ENCODE results near the gene EFR3B. TPM values are rescaled to one million over a fixed set of nuclear protein-coding genes. Genes with fewer than 3 reads are reported as not detected.
"Not testable (repeated sequence)": the region's sequence is repeated elsewhere in the genome, so short reads cannot be mapped to it uniquely, and the experiment has no call there.

EFR3B gene
- polyA plus RNA-seq, 3 donors from 2014 or later, result 0.08 TPM; not detected in 2

DNA sequence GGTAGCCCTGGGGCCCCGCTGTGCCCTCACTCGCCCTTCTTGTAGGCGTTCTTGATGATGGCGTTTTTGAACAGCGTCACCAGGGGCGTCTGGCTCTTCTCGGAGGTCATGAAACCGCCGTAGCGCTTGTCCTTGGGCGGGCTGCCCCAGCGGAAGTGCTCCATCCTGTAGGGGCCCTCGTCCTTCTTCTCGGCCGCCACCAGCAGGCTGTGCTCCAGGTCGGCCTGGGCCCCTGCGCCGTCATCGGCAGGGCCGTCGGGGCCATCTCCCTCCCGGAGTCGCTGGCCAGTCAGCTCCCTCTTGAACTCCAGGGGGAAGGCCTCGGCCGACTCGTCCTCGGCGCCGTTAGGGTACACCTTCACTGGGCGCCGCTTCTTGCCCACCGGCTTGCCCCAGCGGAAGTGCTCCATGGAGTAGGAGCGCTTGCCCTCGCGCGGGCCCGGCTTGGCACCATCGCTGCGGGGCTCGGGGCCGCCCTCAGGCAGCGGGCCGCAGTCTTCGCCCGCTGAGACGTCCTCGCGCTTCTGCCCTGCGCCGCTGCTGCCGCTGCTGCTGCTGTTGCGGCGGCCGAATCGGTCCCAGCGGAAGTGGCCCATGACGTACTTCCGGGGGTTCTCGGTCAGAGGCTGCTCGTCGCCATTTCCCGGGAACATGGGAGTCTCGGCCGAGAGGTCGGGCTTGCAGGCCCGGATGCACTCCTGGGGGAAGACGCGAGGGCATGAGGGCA lies 119.3 kb downstream of the EFR3B start:
- Mint-ChIP-seq H3K4me1 (peaks cover 22% of the 10 kb centered on the region in 2 donors), H3K9me3 (peaks cover 0 to 2% (median 0%) of the 10 kb centered on the region in 6 donors), H3K4me3 (peak overlapping the region; percentile 69 to 78 (median 77)), H3K36me3 (no peaks in the 10 kb centered on the region), H3K27ac (peak overlapping the region; percentile 81 to 96 (median 89)), H3K27me3 (ENCODE audit: low read depth in 3 of 3) (peaks cover 2 to 18% (median 5%) of the 10 kb centered on the region in 3 donors)
- DNase-seq, result peak; percentile 79 to 85 (median 84)

GRCh38 chr2:25162061-25162460 lies 120.2 kb downstream of the EFR3B start:
- Mint-ChIP-seq H3K27me3 (ENCODE audit: low read depth in 3 of 3) (peaks cover 5 to 25% (median 8%) of the 10 kb centered on the region in 3 donors), H3K27ac (peak overlapping the region; percentile 81 to 92 (median 84)), H3K4me3 (peak overlapping the region; percentile 54 to 73 (median 67)), H3K4me1 (peaks cover 22 to 23% of the 10 kb centered on the region in 2 donors)
- not testable (repeated sequence) for H3K36me3 Mint-ChIP-seq, H3K9me3 Mint-ChIP-seq, DNase-seq

DNA sequence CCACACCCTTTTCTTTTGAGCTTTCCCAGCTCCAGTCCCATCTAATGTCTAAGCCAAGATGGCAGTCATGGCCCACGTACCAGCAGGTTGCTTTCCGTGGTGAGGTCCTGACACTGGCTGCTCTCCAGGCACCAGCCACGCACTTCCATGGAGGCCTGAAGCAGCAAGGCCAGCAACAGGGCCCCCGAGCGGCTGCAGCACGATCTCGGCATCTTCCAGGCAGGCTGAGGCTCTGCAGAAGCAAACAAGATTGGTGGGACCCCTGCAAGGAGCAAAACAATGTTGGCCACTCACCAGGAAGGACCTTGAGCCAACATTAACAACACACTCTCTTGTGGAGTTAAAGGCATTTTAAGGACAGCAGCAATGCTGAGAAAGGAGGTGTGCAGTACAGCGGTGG lies 122.7 kb downstream of the EFR3B start:
- Mint-ChIP-seq H3K4me3 (peak overlapping the region in 1 of 5 donors; percentile 46), H3K36me3 (no peaks in the 10 kb centered on the region), H3K9me3 (peaks cover 0 to 2% (median 0%) of the 10 kb centered on the region in 6 donors), H3K4me1 (peaks cover 27 to 28% of the 10 kb centered on the region in 2 donors), H3K27ac (peak overlapping the region in 1 of 6 donors; percentile 48), H3K27me3 (ENCODE audit: low read depth in 3 of 3) (peaks cover 5 to 38% (median 21%) of the 10 kb centered on the region in 3 donors)
- no peak for DNase-seq

DNA sequence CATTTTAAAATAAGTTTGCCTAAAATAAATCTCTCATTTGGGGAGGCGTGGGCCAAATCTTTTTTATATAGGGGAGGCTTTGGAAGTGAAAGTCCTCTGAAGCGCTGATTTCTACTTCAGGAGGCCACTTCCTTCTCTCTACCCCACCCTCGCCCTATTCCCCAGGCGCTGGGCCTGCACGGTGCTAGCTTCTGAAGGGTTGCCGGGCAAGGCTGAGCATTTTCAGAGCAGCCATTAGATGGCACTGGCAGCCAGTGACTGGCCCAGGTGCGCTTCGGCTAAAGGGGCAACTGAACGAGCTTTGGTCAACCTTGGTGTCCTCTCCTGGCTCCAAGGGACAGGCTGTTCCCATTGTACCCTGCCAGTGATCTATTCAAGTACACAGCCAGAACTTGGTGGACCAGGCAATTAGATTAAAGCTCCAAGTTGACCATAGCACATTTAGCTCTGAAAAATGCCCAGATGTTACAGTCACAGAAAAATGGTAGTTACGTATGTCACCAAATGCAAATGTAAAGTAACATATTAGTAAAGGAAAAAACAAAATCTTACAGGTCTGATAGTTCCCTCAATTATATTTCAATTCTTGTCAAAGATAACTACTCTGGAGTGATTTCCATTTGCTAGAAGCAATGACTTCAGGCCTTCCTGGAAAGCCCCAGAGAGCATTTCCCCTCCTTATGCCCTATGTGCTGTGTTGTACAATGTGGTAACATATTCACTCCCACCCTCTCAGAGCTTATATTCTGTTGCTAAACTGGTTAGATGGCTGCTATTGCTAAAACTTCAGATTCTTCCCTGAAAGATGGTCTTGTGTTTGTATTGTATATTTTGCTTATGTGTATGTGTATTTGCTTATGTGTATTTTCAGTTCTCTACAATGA lies 124.4 kb downstream of the EFR3B start:
- H3K27ac Mint-ChIP-seq, result peak overlapping the region in 1 of 6 donors; percentile 43
- H3K27me3 Mint-ChIP-seq (ENCODE audit: low read depth in 3 of 3), result peaks cover 12 to 43% (median 29%) of the 10 kb centered on the region in 3 donors
- peaks cover 0 to 2% (median 0%) of the 10 kb centered on the region in 6 donors for H3K9me3 Mint-ChIP-seq
- DNase-seq, result no peak
- H3K36me3 Mint-ChIP-seq, result no peaks in the 10 kb centered on the region
- peak overlapping the region in 2 of 5 donors; percentile 14 to 28 for H3K4me3 Mint-ChIP-seq
- H3K4me1 Mint-ChIP-seq, result peaks cover 13 to 17% of the 10 kb centered on the region in 2 donors

DNA sequence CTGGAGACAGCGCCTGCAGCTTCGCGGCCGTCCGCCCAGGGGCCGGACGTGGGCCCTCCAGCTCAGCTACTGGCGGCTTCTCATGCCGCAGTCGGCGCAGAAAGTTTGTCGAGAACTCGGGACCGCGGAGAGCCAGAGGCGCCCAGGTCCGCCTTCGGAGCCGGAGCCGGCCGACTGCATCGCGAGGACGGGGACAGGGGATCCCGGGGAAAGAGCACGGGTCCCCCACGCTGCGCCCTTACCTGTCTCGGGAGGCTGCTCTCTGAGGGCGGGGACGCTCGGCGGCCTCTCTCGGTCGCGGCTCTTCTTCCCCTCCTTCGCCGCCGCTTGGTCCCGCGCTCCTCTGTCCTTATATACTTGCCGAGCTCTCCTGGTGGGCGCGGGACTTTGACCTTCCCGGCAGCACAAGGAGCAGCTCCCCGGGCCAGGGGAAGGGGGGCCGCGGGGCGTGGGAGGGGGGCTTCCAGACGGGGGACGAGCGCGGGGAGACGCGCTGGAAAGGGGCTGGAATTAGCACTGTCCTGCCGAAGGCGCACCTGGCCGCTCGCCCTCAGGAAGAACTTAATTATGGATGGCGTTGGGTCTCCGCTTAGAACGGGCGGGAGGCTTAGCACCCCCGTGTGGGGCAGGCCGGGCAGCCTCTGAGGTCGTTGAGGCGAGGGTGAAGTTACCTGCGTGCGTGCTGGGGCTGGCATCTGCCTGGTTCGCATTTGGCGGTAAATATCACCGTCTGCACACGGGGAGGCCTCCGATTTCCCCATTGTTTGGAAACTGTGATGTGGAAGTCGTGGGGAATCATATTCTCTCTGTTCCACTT lies 126.6 kb downstream of the EFR3B start, which contains the start of gene POMC:
POMC (minus strand) TSS at position 325 of the 817 bp plus-strand sequence. CDS start 3,808 bp downstream, outside the sequence.
- Mint-ChIP-seq H3K4me3 (peak within 1 kb of the TSS; percentile 28 to 77 (median 68)), H3K36me3 (no peaks in the 10 kb centered on the region), H3K9me3 (peaks cover 0 to 2% (median 0%) of the 10 kb centered on the region in 6 donors), H3K4me1 (peaks cover 7 to 12% of the 10 kb centered on the region in 2 donors), H3K27me3 (ENCODE audit: low read depth in 3 of 3) (peaks cover 14 to 50% (median 27%) of the 10 kb centered on the region in 3 donors), H3K27ac (no peak within 1 kb of the TSS)
- peak; percentile 38 to 45 (median 42) for DNase-seq

- H3K27me3 Mint-ChIP-seq (ENCODE audit: low read depth in 3 of 3), result peaks cover 15 to 52% (median 27%) of the 10 kb centered on the region in 3 donors
- H3K27ac Mint-ChIP-seq, result no peak overlapping the region
- no peak for DNase-seq
- H3K4me3 Mint-ChIP-seq, result peak overlapping the region; percentile 28 to 77 (median 68)
- peaks cover 0 to 2% (median 0%) of the 10 kb centered on the region in 6 donors for H3K9me3 Mint-ChIP-seq
- peaks cover 7 to 12% of the 10 kb centered on the region in 2 donors for H3K4me1 Mint-ChIP-seq
- H3K36me3 Mint-ChIP-seq, result no peaks in the 10 kb centered on the region
These were observed 127.2 kb downstream of the EFR3B start for GRCh38 chr2:25169073-25169470.

DNA sequence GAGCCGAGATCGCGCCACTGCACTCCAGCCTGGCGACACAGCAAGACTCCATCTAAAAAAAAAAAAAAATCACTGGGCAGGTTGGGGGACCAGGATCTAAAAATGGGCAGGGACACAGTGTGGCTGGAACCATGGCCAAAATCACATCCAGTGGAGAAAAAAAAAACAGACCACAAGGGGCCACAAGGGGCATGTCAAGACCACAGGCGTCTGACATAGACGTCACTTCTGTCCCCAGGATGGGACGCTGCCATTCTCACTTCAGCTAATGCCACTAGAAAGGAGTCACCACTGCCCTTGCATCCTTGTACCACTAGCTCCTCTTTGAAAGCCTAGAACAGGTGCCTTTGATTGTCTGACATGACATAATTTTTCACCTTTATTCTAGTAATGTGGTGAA lies 129.0 kb downstream of the EFR3B start:
- H3K27me3 Mint-ChIP-seq (ENCODE audit: low read depth in 3 of 3), result peaks cover 15 to 48% (median 27%) of the 10 kb centered on the region in 3 donors
- H3K9me3 Mint-ChIP-seq, result peaks cover 0 to 1% (median 0%) of the 10 kb centered on the region in 6 donors
- peaks cover 7 to 12% of the 10 kb centered on the region in 2 donors for H3K4me1 Mint-ChIP-seq

GRCh38 chr2:25173719-25174118 lies 131.8 kb downstream of the EFR3B start:
- no peak overlapping the region for H3K4me3 Mint-ChIP-seq
- peaks cover 3 to 5% of the 10 kb centered on the region in 2 donors for H3K4me1 Mint-ChIP-seq
- no peaks in the 10 kb centered on the region for H3K36me3 Mint-ChIP-seq
- H3K27ac Mint-ChIP-seq, result no peak overlapping the region
- H3K9me3 Mint-ChIP-seq, result peaks cover 0 to 1% (median 0%) of the 10 kb centered on the region in 6 donors
- peaks cover 16 to 42% (median 17%) of the 10 kb centered on the region in 3 donors for H3K27me3 Mint-ChIP-seq (ENCODE audit: low read depth in 3 of 3)
- no peak for DNase-seq

More for the DNA sequence above, 129.0 kb downstream of the EFR3B start:
- no peak overlapping the region for H3K27ac Mint-ChIP-seq
- H3K4me3 Mint-ChIP-seq, result no peak overlapping the region
- no peak for DNase-seq
- H3K36me3 Mint-ChIP-seq, result no peaks in the 10 kb centered on the region

DNA sequence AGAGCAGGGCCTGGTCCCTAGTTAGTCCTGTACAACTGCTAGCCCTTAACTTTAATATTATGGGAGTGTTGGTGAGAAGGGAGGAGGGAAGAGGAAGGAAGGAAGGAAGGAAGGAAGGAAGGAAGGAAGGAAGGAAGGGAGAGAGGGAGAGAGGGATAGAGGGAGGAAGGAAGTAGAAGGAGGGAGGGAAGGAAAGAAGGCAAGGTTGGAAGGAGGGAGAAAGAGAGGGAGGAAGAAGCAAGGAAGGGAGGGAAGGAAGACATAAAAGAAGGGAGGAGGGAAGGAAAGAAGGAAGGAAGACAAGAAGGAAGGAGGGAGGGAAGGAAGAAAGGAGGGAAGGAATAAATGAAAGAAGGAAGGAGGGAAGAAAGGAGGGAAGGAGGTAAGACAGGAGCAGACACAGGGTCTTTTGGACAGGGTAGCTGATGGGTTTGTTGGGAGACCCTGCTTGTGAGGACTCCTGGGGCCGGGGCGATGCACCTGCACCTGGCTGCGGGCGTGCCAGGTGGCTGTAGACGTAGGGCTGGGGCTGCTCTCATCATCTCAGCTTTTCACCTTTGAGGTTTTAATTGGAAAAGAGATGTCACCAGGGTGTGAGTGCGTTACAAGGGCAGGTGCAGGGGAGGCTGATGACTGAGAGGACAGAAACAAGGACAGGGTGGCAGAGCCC lies 132.5 kb downstream of the EFR3B start:
- H3K27ac Mint-ChIP-seq, result no peak overlapping the region

DNA sequence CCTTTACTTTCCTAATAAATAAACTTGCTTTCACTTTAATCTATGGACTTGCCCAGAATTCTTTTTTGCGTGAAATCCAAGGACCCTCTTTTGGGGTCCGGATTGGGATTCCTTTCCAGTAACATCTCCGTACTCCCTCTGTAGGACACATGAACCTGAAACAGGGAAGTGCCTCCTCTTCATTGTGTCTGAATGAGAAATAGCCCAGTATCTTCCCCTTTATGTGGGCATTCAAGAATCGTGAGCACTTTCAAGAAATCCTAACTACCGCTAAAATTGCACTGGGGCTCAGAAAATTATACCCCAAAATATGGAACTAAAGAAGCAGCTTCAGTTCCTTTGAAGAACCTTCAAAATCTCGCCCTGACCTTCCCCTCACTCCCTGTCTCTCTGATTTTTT lies 134.3 kb downstream of the EFR3B start:
- DNase-seq, result no peak
- Mint-ChIP-seq H3K9me3 (peaks cover 0 to 1% (median 0%) of the 10 kb centered on the region in 6 donors), H3K4me3 (no peak overlapping the region), H3K27me3 (ENCODE audit: low read depth in 3 of 3) (peaks cover 1 to 29% (median 8%) of the 10 kb centered on the region in 3 donors), H3K27ac (no peak overlapping the region), H3K36me3 (no peaks in the 10 kb centered on the region), H3K4me1 (no peaks in the 10 kb centered on the region)

More for the DNA sequence above, 132.5 kb downstream of the EFR3B start:
- no peak for DNase-seq
- Mint-ChIP-seq H3K4me3 (no peak overlapping the region), H3K4me1 (no peaks in the 10 kb centered on the region), H3K9me3 (peaks cover 0 to 1% (median 0%) of the 10 kb centered on the region in 6 donors), H3K27me3 (ENCODE audit: low read depth in 3 of 3) (peaks cover 11 to 39% (median 17%) of the 10 kb centered on the region in 3 donors), H3K36me3 (no peaks in the 10 kb centered on the region)

- H3K27me3 Mint-ChIP-seq (ENCODE audit: low read depth in 3 of 3), result peaks cover 0 to 24% (median 8%) of the 10 kb centered on the region in 3 donors
- DNase-seq, result no peak
- no peaks in the 10 kb centered on the region for H3K4me1 Mint-ChIP-seq
- H3K36me3 Mint-ChIP-seq, result no peaks in the 10 kb centered on the region
- H3K4me3 Mint-ChIP-seq, result no peak overlapping the region
- no peak overlapping the region for H3K27ac Mint-ChIP-seq
- H3K9me3 Mint-ChIP-seq, result peaks cover 0 to 1% (median 0%) of the 10 kb centered on the region in 6 donors
These were observed 134.8 kb downstream of the EFR3B start for GRCh38 chr2:25176541-25177181.

GRCh38 chr2:25177211-25177611 lies 135.3 kb downstream of the EFR3B start:
- Mint-ChIP-seq H3K27ac (no peak overlapping the region), H3K27me3 (ENCODE audit: low read depth in 3 of 3) (peaks cover 0 to 19% (median 8%) of the 10 kb centered on the region in 3 donors), H3K9me3 (peaks cover 0 to 1% (median 0%) of the 10 kb centered on the region in 6 donors), H3K4me1 (no peaks in the 10 kb centered on the region), H3K36me3 (no peaks in the 10 kb centered on the region), H3K4me3 (no peak overlapping the region)
- no peak for DNase-seq

Measured in immature natural killer cell (primary cell).